T-helper 22 cell (primary cell): ENCODE measurements around the gene ALKBH3.

Source experiments
- DNase-seq: peaks from one replicate; pipeline ENCODE4 v3.0.0-alpha.2; 2020; ENCODE audit warnings: low read depth

ALKBH3 gene

GRCh38 chr11:43941257-43941994, 60.8 kb downstream of the ALKBH3 start:
- DNase-seq = no peak

- DNase-seq = no peak
Measured at GRCh38 chr11:43942662-43943371, 62.2 kb downstream of the ALKBH3 start.

DNA sequence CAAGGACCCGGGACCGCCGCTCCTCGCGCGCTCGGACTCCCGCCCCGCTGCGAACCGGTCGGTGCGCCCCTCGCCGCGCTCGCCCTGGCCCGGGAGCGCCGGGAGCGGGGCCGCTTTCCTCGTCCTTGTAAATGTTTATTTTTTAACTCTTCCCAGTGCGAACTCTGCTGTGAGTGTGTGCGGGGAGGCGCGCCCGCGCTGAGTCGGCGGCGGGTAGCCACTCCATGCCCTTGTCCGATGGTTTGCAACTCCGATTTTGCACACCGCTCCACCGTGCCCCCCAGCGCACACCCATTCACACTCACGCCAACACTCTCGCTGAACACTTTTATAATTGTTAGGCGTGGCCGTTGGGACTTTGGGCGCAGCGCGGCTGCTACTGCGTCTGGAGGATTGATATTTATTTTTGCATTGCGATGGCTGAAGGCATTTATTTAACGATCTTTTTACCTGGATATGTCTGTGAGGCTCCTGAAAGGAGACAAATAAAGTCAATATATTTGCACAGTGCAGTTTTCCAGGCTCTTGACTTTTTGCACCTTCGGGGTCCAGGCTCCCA, 62.8 kb downstream of the ALKBH3 start:
- no peak for DNase-seq

DNA sequence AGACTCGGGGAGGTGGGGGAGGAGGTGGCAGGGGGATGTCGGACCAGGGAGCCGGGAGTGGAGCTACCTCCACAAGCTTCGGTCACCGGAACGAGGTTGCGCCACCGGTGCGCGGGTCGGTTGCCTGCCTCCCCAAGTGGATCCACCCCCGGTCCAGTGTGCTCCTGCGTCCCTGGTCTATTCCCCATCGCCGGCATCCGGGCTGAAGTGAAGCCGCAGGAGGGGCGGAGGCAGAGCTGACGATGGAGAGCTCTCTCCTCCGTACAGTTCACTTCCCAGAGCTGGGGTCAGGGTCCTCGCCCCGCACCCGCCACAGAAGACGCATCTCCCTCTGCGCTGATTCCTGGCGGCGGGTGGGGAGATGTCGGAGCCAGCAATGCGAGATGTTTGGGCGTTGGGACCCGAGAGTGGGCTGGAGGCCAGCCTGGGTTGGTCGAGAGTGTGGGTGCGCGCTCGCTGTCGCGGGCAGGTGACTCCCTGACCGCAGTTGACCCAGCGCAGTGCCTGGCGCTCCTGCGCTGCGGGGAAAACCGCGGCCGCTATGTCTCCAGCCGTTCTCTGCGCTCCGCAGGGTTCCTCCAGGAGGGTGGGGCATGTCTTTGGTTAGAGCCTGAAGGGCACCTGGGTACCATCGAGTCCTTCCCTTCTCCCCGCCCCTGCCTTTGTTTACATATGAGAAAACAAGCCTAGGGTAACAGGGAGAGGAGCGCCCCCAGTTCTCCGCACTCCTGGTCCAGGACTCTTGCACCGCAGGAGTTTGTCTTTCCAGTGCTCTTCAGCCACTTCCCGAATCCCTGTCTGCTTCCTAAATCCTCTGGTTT, 63.5 kb downstream of the ALKBH3 start:
- DNase-seq = no peak

- no peak for DNase-seq
Measured at GRCh38 chr11:43944761-43945311, 64.2 kb downstream of the ALKBH3 start.

GRCh38 chr11:43947003-43947500, 66.4 kb downstream of the ALKBH3 start:
- no peak for DNase-seq

GRCh38 chr11:43947815-43948214, 67.2 kb downstream of the ALKBH3 start:
- DNase-seq = no peak

- DNase-seq = no peak
Measured at GRCh38 chr11:43948341-43949225, 68.0 kb downstream of the ALKBH3 start.

- DNase-seq = no peak
Measured at GRCh38 chr11:43950311-43950855, 69.8 kb downstream of the ALKBH3 start.

DNA sequence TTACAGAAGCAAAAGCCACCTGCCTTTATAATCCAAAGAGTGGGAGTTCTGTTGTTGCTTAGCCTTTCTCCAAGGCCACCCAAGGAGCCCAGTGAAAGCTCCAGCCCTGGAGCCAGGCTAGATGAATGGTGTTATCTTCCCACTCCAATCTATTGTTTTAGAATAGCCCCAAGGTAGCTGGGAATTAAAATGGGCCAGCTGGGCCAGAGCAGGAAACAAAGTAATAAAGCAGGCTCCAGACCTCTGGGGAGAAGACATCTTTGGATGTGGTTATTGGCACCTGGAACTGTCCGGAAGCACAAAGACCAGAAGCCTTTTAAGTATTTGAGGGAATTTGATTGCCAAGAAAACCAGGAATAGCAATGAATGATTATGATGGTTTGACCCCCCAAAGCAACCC, 70.6 kb downstream of the ALKBH3 start:
- no peak for DNase-seq

GRCh38 chr11:43952020-43952400, 71.4 kb downstream of the ALKBH3 start:
- no peak for DNase-seq

DNA sequence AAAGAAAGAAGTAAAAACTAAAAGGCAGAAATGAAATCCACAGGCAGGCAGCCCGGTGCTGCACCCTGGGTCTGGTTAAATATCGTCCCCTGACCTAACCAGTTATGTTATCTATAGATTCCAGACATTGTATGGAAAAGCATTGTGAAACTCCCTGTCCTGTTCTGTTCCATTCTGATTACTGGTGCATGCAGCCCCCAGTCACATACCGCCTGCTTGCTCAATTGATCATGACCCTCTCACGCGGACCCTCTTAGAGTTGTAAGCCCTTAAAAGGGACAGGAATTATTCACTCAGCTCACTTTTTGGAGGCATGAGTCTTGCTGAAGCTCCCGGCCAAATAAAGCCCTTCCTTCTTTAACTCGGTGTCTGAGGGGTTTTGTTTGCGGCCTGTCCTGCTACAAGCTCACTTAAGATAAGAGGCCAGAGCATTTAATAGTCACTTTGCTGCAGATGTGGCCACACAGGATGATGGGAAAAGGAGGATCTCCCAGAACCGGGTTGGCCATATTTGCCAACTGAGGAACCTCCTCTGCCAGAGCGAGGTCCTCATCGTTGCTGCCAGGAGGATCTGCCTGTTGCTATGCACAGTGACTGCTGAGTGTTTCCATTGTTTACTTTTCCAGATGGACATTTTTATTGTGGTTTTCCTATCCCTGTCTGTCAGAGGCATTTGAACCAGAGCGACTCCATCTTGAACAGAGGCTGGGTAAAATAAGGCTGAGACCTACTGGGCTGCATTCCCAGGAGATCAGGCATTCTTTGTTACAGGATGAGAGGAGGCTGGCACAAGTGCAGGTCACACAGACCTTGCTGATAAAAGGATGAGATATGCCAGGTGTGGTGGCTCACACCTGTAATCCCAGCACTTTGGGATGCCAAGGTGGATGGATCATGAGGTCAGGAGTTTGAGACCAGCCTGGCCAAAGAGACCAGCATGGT, 72.0 kb downstream of the ALKBH3 start:
- DNase-seq = no peak

GRCh38 chr11:43953521-43953920, 72.9 kb downstream of the ALKBH3 start:
- DNase-seq = no peak

- DNase-seq = no peak
Measured at GRCh38 chr11:43954241-43954640, 73.6 kb downstream of the ALKBH3 start.

- no peak for DNase-seq
Measured at GRCh38 chr11:43955381-43956118, 74.9 kb downstream of the ALKBH3 start.

DNA sequence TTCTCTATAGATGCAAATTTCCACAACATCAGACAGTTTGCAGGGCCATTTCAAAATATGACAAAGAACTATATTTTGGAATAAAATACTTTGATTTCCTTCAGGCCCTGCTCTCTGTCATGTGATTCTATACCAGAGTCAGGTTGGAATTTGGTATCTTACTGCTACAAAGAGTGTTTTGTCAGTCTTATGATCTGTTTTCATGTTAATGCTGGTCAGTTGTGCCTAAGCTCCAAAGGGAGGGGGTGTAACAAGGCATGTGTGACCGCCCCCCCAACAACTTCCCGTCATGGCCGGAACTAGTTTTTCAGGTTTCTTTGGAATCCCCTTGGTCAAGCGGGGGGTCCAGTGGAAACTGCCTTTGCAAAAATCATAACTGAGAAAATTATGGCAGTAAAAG, 76.9 kb downstream of the ALKBH3 start:
- DNase-seq = no peak

- DNase-seq = no peak
Measured at GRCh38 chr11:43959321-43959995, 78.8 kb downstream of the ALKBH3 start.
